ENCODE measurements around the gene IL36RN.

DNA sequence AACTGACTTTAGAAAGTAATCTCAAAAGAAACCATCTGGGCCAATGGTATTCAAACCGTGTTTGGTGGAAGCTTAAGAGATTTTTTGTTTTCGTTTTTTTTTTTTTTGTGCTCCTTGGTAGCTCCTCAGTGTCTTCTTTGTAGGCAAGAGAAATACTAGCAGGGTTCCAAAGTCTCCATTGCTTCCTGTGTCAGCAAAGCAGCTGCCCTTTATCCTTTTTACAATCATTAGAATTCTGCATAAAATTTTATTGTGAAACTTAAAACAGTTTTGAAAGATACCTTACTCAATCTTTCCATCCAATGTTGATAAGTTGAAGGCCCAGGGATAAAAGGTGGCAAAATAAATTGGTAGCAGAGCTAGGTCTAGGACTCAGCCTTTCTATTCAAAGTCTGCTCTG lies 9.3 kb downstream of the IL36RN start:
- TF ChIP-seq, protein P1, sequence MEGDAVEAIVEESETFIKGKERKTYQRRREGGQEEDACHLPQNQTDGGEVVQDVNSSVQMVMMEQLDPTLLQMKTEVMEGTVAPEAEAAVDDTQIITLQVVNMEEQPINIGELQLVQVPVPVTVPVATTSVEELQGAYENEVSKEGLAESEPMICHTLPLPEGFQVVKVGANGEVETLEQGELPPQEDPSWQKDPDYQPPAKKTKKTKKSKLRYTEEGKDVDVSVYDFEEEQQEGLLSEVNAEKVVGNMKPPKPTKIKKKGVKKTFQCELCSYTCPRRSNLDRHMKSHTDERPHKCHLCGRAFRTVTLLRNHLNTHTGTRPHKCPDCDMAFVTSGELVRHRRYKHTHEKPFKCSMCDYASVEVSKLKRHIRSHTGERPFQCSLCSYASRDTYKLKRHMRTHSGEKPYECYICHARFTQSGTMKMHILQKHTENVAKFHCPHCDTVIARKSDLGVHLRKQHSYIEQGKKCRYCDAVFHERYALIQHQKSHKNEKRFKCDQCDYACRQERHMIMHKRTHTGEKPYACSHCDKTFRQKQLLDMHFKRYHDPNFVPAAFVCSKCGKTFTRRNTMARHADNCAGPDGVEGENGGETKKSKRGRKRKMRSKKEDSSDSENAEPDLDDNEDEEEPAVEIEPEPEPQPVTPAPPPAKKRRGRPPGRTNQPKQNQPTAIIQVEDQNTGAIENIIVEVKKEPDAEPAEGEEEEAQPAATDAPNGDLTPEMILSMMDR (IDR thresholded peaks at IDR 0.05): no peak
- no peak for TF ChIP-seq POLR2A (IDR thresholded peaks at IDR 0.05)

All from right lobe of liver (tissue), 4 donors.